Measurements from ENCODE around the gene CNOT8. TPM values are rescaled to one million over a fixed set of nuclear protein-coding genes. Genes with fewer than 3 reads are reported as not detected.
A peak's percentile ranks its signal among the peaks of the same experiment; 100 is the strongest.

The CNOT8 gene
- total and polyA plus RNA-seq, 9 of the 15 experiments (the other 6 are each of a cell fraction or from before 2014, with no cell fraction given): 15.2 to 68.9 (median 52.1) TPM

- TF ChIP-seq LARP7 (IDR thresholded peaks at IDR 0.05): no peak
- TF ChIP-seq AFF4 (CRISPR knock-in tag; IDR thresholded peaks at IDR 0.05): peak; percentile 50; the same call in 1 of the 2 replicates
- TF ChIP-seq SREBF1 (IDR thresholded peaks at IDR 0.05; ENCODE audit: borderline replicate concordance, low read depth, low read length): no peak
- no peak for TF ChIP-seq ZNF398 (CRISPR knock-in tag; IDR thresholded peaks at IDR 0.05)
- TF ChIP-seq ZNF511 (CRISPR knock-in tag; IDR thresholded peaks at IDR 0.05): no peak
- TF ChIP-seq MEF2D (tag; conservative IDR thresholded peaks at IDR 0.05; ENCODE audit: low read depth): no peak
- no peak for TF ChIP-seq ZNF830 (CRISPR knock-in tag; IDR thresholded peaks at IDR 0.05)
- TF ChIP-seq FOS (IDR thresholded peaks at IDR 0.05; ENCODE audit: extremely low read depth, insufficient read length): no peak
- TF ChIP-seq NCOA2 (IDR thresholded peaks at IDR 0.05; ENCODE audit: partially characterized antibody in 2 of 2): no peak
- peak; percentile 75; the same call in 1 of the 2 replicates for TF ChIP-seq ZBTB7A (IDR thresholded peaks at IDR 0.05; ENCODE audit: borderline replicate concordance, control insufficient read depth, low read depth, low read length)
- TF ChIP-seq FOXM1 (IDR thresholded peaks at IDR 0.05; ENCODE audit: low read depth): no peak; the same call in 1 of the 2 replicates
- 0 out of 2 replicates have a peak, but pooled peaks have one; percentile 54 for TF ChIP-seq FOXM1 (CRISPR knock-in tag; IDR thresholded peaks at IDR 0.05; ENCODE audit: low read depth)
- TF ChIP-seq CBFB (CRISPR knock-in tag; IDR thresholded peaks at IDR 0.05): no peak
- peak; percentile 85 for TF ChIP-seq CREM (IDR thresholded peaks at IDR 0.05; ENCODE audit: low read depth)
- no peak for TF ChIP-seq SNAPC5 (CRISPR knock-in tag; IDR thresholded peaks at IDR 0.05)
- peak; percentile 69 for TF ChIP-seq ZFX (CRISPR knock-in tag; IDR thresholded peaks at IDR 0.05)
- TF ChIP-seq HNRNPK (IDR thresholded peaks at IDR 0.05; ENCODE audit: low read depth, low read length, poor library complexity, severe bottlenecking): no peak
- peak; percentile 57; the same call in 1 of the 2 replicates for TF ChIP-seq TOE1 (IDR thresholded peaks at IDR 0.05; ENCODE audit: borderline replicate concordance)
- TF ChIP-seq TOE1 (CRISPR knock-in tag; IDR thresholded peaks at IDR 0.05; ENCODE audit: borderline replicate concordance, low read depth): no peak
- TF ChIP-seq KDM2B (CRISPR knock-in tag; IDR thresholded peaks at IDR 0.05): no peak
- no peak for TF ChIP-seq TCF3 (CRISPR knock-in tag; IDR thresholded peaks at IDR 0.05)
These were observed at the start of gene CNOT8 (continued) for GRCh38 chr5:154858297-154858971.
